Esophagus muscularis mucosa (tissue), 3 donors: ENCODE results near the gene NAPA.

Experiments used
- CTCF ChIP-seq, 3 experiments: fragments of 200-600 bp in 2 of 3; fragments of 450-650 bp in 1 of 3; sonication (generic) in 2 of 3; IDR thresholded peaks; one replicate each; pipeline ENCODE4 v1.5.1; 2017 to 2019; ENCODE audit warnings: antibody characterized with exemption in 3 of 3, mild to moderate bottlenecking in 2 of 3, moderate library complexity in 1 of 3
- EP300 ChIP-seq: sonication (generic); formaldehyde crosslinking; IDR thresholded peaks from one replicate; pipeline ENCODE4 v1.6.1; 2017; ENCODE audit warnings: antibody characterized with exemption

GRCh38 chr19:47476438-47476972 lies 38.4 kb downstream of the NAPA start:
- TF ChIP-seq CTCF (IDR thresholded peaks at IDR 0.05) (no peak), EP300 (no peak)
